Vagina (tissue), 2 donors: Measurements from ENCODE around the gene FBXW11. TPM values are rescaled to one million over a fixed set of nuclear protein-coding genes. Genes with fewer than 3 reads are reported as not detected.
"Not testable (repeated sequence)": the region's sequence is repeated elsewhere in the genome, so short reads cannot be mapped to it uniquely, and the experiment has no call there.

ENCODE experiments used
- DNase-seq, 2 donors: peaks; one replicate each; pipeline ENCODE4 v3.0.0-alpha.2; 2017; ENCODE audit errors: extremely low spot score in 2 of 2
- H3K27ac ChIP-seq: fragments of 200-600 bp; sonication (generic); one replicate; pipeline ENCODE4 v1.5.1; 2019
- H3K27me3 ChIP-seq: fragments of 200-600 bp; sonication (generic); one replicate; pipeline ENCODE4 v1.5.1; 2019
- H3K36me3 ChIP-seq, 2 donors: fragments of 200-600 bp; sonication (generic); one replicate each; pipeline ENCODE4 v1.5.1; 2017 to 2019
- H3K4me1 ChIP-seq: fragments of 200-600 bp; sonication (generic); one replicate; pipeline ENCODE4 v1.5.1; 2019
- H3K4me3 ChIP-seq, 2 donors: fragments of 200-600 bp; sonication (generic); 1 replicate in 1 of 2; 2 replicates in 1 of 2; pipeline ENCODE4 v1.5.1; 2016 to 2019
- H3K9me3 ChIP-seq: fragments of 200-600 bp; sonication (generic); one replicate; pipeline ENCODE4 v1.5.1; 2019
- CTCF ChIP-seq, 3 experiments: fragments of 450-650 bp in 2 of 3; fragments of 200-600 bp in 1 of 3; sonication (generic) in 1 of 3; IDR thresholded peaks; one replicate each; pipeline ENCODE4 v1.5.1; 2017 to 2019; ENCODE audit warnings: antibody characterized with exemption in 3 of 3, mild to moderate bottlenecking in 2 of 3, moderate library complexity in 2 of 3
- POLR2A ChIP-seq, 2 donors: fragments of 450-650 bp; IDR thresholded peaks; one replicate each; pipeline ENCODE4 v1.6.1; 2017; ENCODE audit warnings: antibody characterized with exemption in 2 of 2, mild to moderate bottlenecking in 2 of 2, moderate library complexity in 2 of 2
- POLR2AphosphoS5 ChIP-seq, 2 donors: sonication (generic); formaldehyde crosslinking; IDR thresholded peaks; one replicate each; pipeline ENCODE4 v1.9.0; 2017; ENCODE audit warnings: antibody characterized with exemption in 2 of 2, mild to moderate bottlenecking in 2 of 2, low read depth in 1 of 2; ENCODE audit not compliant: insufficient read depth in 1 of 2
- intact Hi-C: fragments of 100-400 bp; cut with DNase I; formaldehyde crosslinking; loops from one replicate; pipeline ENCODE4 v1.15.1; 2023
- total RNA-seq: library from RNA; depleted of rRNA; stranded (reverse); fragments of >200 nt; gene quantifications from one replicate; pipeline ENCODE4 v1.2.3, GENCODE V29; 2016

FBXW11 gene
- total RNA-seq, 1 donor from 2014 or later = 40.5 TPM

- no peak overlapping the region for H3K4me3 ChIP-seq
- H3K27ac ChIP-seq = no peak overlapping the region
- no peaks in the 10 kb centered on the region for H3K27me3 ChIP-seq
- TF ChIP-seq POLR2A (IDR thresholded peaks at IDR 0.05) (no peak), CTCF (IDR thresholded peaks at IDR 0.05) (no peak), POLR2AphosphoS5 (IDR thresholded peaks at IDR 0.05; ENCODE audit: insufficient read depth in 1 of 2, low read depth in 1 of 2) (no peak)
- no peak for DNase-seq
- H3K36me3 ChIP-seq = no peaks in the 10 kb centered on the region
- no peaks in the 10 kb centered on the region for H3K9me3 ChIP-seq
- H3K4me1 ChIP-seq = peaks cover 26% of the 10 kb centered on the region
- intact Hi-C loops = no loop called here
These were observed 60.2 kb downstream of the FBXW11 start for GRCh38 chr5:171946000-171946781.

- Histone ChIP-seq H3K36me3 (no peaks in the 10 kb centered on the region), H3K27me3 (no peaks in the 10 kb centered on the region), H3K27ac (no peak overlapping the region), H3K4me1 (peaks cover 28% of the 10 kb centered on the region), H3K9me3 (no peaks in the 10 kb centered on the region), H3K4me3 (no peak overlapping the region)
- intact Hi-C loops = no loop called here
- TF ChIP-seq CTCF (IDR thresholded peaks at IDR 0.05) (no peak), POLR2AphosphoS5 (IDR thresholded peaks at IDR 0.05; ENCODE audit: insufficient read depth in 1 of 2, low read depth in 1 of 2) (no peak), POLR2A (IDR thresholded peaks at IDR 0.05) (no peak)
- DNase-seq = no peak
These were observed 61.0 kb downstream of the FBXW11 start for GRCh38 chr5:171945476-171945875.

GRCh38 chr5:171945066-171945465 is 61.4 kb downstream of the FBXW11 start:
- H3K4me3 ChIP-seq = no peak overlapping the region
- intact Hi-C loops = no loop called here
- H3K9me3 ChIP-seq = no peaks in the 10 kb centered on the region
- no peak overlapping the region for H3K27ac ChIP-seq
- DNase-seq = no peak
- no peaks in the 10 kb centered on the region for H3K27me3 ChIP-seq
- no peak for TF ChIP-seq POLR2A (IDR thresholded peaks at IDR 0.05)
- no peak for TF ChIP-seq CTCF (IDR thresholded peaks at IDR 0.05)
- TF ChIP-seq POLR2AphosphoS5 (IDR thresholded peaks at IDR 0.05; ENCODE audit: insufficient read depth in 1 of 2, low read depth in 1 of 2) = no peak
- peaks cover 32% of the 10 kb centered on the region for H3K4me1 ChIP-seq
- H3K36me3 ChIP-seq = no peaks in the 10 kb centered on the region

GRCh38 chr5:171942112-171942516 is 64.3 kb downstream of the FBXW11 start:
- H3K4me1 ChIP-seq = peaks cover 29% of the 10 kb centered on the region
- H3K27me3 ChIP-seq, intact Hi-C loops, H3K36me3 ChIP-seq, H3K9me3 ChIP-seq, DNase-seq, H3K27ac ChIP-seq, H3K4me3 ChIP-seq: not testable (repeated sequence)

GRCh38 chr5:171941675-171942074 is 64.8 kb downstream of the FBXW11 start:
- H3K36me3 ChIP-seq, H3K9me3 ChIP-seq, H3K27ac ChIP-seq, H3K4me3 ChIP-seq, H3K27me3 ChIP-seq, DNase-seq: not testable (repeated sequence)
- H3K4me1 ChIP-seq = peaks cover 29% of the 10 kb centered on the region
- intact Hi-C loops = loop anchor here (2.0 kb wide), 1 partner anchor 67 kb away; no protein-coding TSS in a partner anchor

- not testable (repeated sequence) for H3K27ac ChIP-seq, DNase-seq, H3K36me3 ChIP-seq, H3K4me3 ChIP-seq, H3K9me3 ChIP-seq, H3K27me3 ChIP-seq
- peaks cover 27% of the 10 kb centered on the region for H3K4me1 ChIP-seq
- intact Hi-C loops = loop anchor here (2.0 kb wide), 1 partner anchor 66 kb away; no protein-coding TSS in a partner anchor
These were observed 65.2 kb downstream of the FBXW11 start for GRCh38 chr5:171941275-171941674.
